ENCODE results near the gene SYTL5.

SYTL5 gene

GRCh38 chrX:38038501-38038900 is 32.1 kb downstream of the SYTL5 start:
- Histone ChIP-seq H3K27ac (replicated peaks) (no peak overlapping the region), H3K4me3 (replicated peaks; ENCODE audit: insufficient read depth, low read length) (no peak overlapping the region), H3K27me3 (ENCODE audit: insufficient read depth, poor library complexity, severe bottlenecking) (no peaks in the 10 kb centered on the region)
- no peak for DNase-seq (ENCODE audit: low read depth in 1 of 2, low spot score in 1 of 2)
- TF ChIP-seq GABPA (IDR thresholded peaks at IDR 0.05; ENCODE audit: low read depth) (no peak), REST (IDR thresholded peaks at IDR 0.05; ENCODE audit: insufficient replicate concordance, low read depth) (no peak), POLR2AphosphoS5 (IDR thresholded peaks at IDR 0.05; ENCODE audit: low read depth) (no peak), SPI1 (IDR thresholded peaks at IDR 0.05; ENCODE audit: borderline replicate concordance, low read depth) (no peak), CTCF (IDR thresholded peaks at IDR 0.05; ENCODE audit: insufficient read depth, low read length) (no peak)

GRCh38 chrX:38041237-38041636 is 34.9 kb downstream of the SYTL5 start:
- DNase-seq (ENCODE audit: low read depth in 1 of 2, low spot score in 1 of 2): no peak
- no peak overlapping the region for H3K27ac ChIP-seq (replicated peaks)
- no peaks in the 10 kb centered on the region for H3K27me3 ChIP-seq (ENCODE audit: insufficient read depth, poor library complexity, severe bottlenecking)
- TF ChIP-seq CTCF (IDR thresholded peaks at IDR 0.05; ENCODE audit: insufficient read depth, low read length) (no peak), GABPA (IDR thresholded peaks at IDR 0.05; ENCODE audit: low read depth) (no peak), REST (IDR thresholded peaks at IDR 0.05; ENCODE audit: insufficient replicate concordance, low read depth) (no peak), POLR2AphosphoS5 (IDR thresholded peaks at IDR 0.05; ENCODE audit: low read depth) (no peak), SPI1 (IDR thresholded peaks at IDR 0.05; ENCODE audit: borderline replicate concordance, low read depth) (no peak)
- H3K4me3 ChIP-seq (replicated peaks; ENCODE audit: insufficient read depth, low read length): no peak overlapping the region

- no peak for DNase-seq (ENCODE audit: low read depth in 1 of 2, low spot score in 1 of 2)
- H3K4me3 ChIP-seq (replicated peaks; ENCODE audit: insufficient read depth, low read length): no peak overlapping the region
- H3K27ac ChIP-seq (replicated peaks): no peak overlapping the region
- H3K27me3 ChIP-seq (ENCODE audit: insufficient read depth, poor library complexity, severe bottlenecking): no peaks in the 10 kb centered on the region
- TF ChIP-seq POLR2AphosphoS5 (IDR thresholded peaks at IDR 0.05; ENCODE audit: low read depth) (no peak), REST (IDR thresholded peaks at IDR 0.05; ENCODE audit: insufficient replicate concordance, low read depth) (no peak), GABPA (IDR thresholded peaks at IDR 0.05; ENCODE audit: low read depth) (no peak), SPI1 (IDR thresholded peaks at IDR 0.05; ENCODE audit: borderline replicate concordance, low read depth) (no peak), CTCF (IDR thresholded peaks at IDR 0.05; ENCODE audit: insufficient read depth, low read length) (no peak)
These were observed 38.3 kb downstream of the SYTL5 start for GRCh38 chrX:38044701-38045100.

Measured in HL-60 (cell line).